Retina (tissue), 1 donor: Measurements from ENCODE around the gene CD81.

Source experiments
- DNase-seq: peaks from one replicate; pipeline ENCODE4 v3.0.0-alpha.2; 2016

Gene CD81

GRCh38 chr11:2408671-2409070 is 31.6 kb downstream of the CD81 start:
- no peak for DNase-seq

GRCh38 chr11:2409126-2409525 is 32.0 kb downstream of the CD81 start:
- DNase-seq = no peak

- peak; percentile 78 for DNase-seq
Observed at GRCh38 chr11:2409611-2410468, 32.7 kb downstream of the CD81 start.

GRCh38 chr11:2410616-2411015 is 33.5 kb downstream of the CD81 start:
- no peak for DNase-seq

GRCh38 chr11:2411446-2412305 is 34.6 kb downstream of the CD81 start:
- no peak for DNase-seq

GRCh38 chr11:2412323-2412722 is 35.2 kb downstream of the CD81 start:
- DNase-seq = no peak

- no peak for DNase-seq
Observed at GRCh38 chr11:2413742-2414579, 36.9 kb downstream of the CD81 start.

GRCh38 chr11:2414616-2415015 is 37.5 kb downstream of the CD81 start:
- no peak for DNase-seq

- DNase-seq = no peak
Observed at GRCh38 chr11:2415171-2415570, 38.1 kb downstream of the CD81 start.

GRCh38 chr11:2415601-2416380 is 38.7 kb downstream of the CD81 start:
- DNase-seq = no peak

- DNase-seq = no peak
Observed at GRCh38 chr11:2416765-2417164, 39.7 kb downstream of the CD81 start.

- DNase-seq = no peak
Observed at GRCh38 chr11:2417856-2418692, 41.0 kb downstream of the CD81 start.

GRCh38 chr11:2418693-2419360 is 41.7 kb downstream of the CD81 start:
- DNase-seq = no peak

- DNase-seq = peak; percentile 86
Observed at GRCh38 chr11:2419638-2420501, 42.8 kb downstream of the CD81 start.

- peak; percentile 94 for DNase-seq
Observed at GRCh38 chr11:2420502-2421225, 43.6 kb downstream of the CD81 start.

GRCh38 chr11:2421226-2421994 is 44.3 kb downstream of the CD81 start:
- no peak for DNase-seq

- DNase-seq = no peak
Observed at GRCh38 chr11:2421996-2422395, 44.9 kb downstream of the CD81 start.
